Adrenal gland (tissue), 12 donors: ENCODE data around the gene DTD1. TPM values are rescaled to one million over a fixed set of nuclear protein-coding genes. Genes with fewer than 3 reads are reported as not detected.

Experiments
- DNase-seq, 7 donors: peaks; one replicate each; pipeline ENCODE4 v3.0.0-alpha.2; 2019 to 2020
- H3K27ac ChIP-seq, 5 donors: fragments of 200-600 bp; sonication (generic) in 4 of 5; 1 replicate in 3 of 5; 2 replicates in 2 of 5; pipeline versions ENCODE4 v1.5.1 to v1.8.0; 2016 to 2020; ENCODE audit warnings: mild to moderate bottlenecking in 1 of 5
- H3K27me3 ChIP-seq: fragments of 200-600 bp; 2 replicates; pipeline ENCODE4 v1.8.0; 2021
- H3K36me3 ChIP-seq, 2 donors: fragments of 200-600 bp; replicated peaks in 1 of 2; 1 replicate in 1 of 2; 2 replicates in 1 of 2; pipeline versions ENCODE4 v1.5.1 to v1.8.0; 2018 to 2022
- H3K4me1 ChIP-seq, 2 donors: fragments of 200-600 bp; replicated peaks in 1 of 2; 1 replicate in 1 of 2; 2 replicates in 1 of 2; pipeline versions ENCODE4 v1.5.1 to v1.8.0; 2018 to 2021
- H3K4me3 ChIP-seq, 4 donors: fragments of 200-600 bp; sonication (generic) in 3 of 4; one replicate each; pipeline ENCODE4 v1.5.1; 2016 to 2018
- H3K9me3 ChIP-seq, 3 donors: fragments of 200-600 bp; sonication (generic) in 1 of 3; replicated peaks in 1 of 3; 1 replicate in 2 of 3; 2 replicates in 1 of 3; pipeline versions ENCODE4 v1.5.1 to v1.8.0; 2016 to 2021
- POLR2A ChIP-seq, 2 donors: fragments of 450-650 bp; IDR thresholded peaks; one replicate each; pipeline ENCODE4 v1.6.1; 2017; ENCODE audit warnings: antibody characterized with exemption in 2 of 2, mild to moderate bottlenecking in 2 of 2, moderate library complexity in 1 of 2
- WGBS, 4 donors: extraction: QIAGEN DNeasy Blood & Tissue Kit in 2 of 4; methylation state at CpG; one replicate each; pipeline versions ENCODE4 v1.1.5 to v1.1.7; 2013 to 2017; 5-methylcytosine and 5-hydroxymethylcytosine counted together
- intact Hi-C, 2 donors: fragments of 100-400 bp; cut with DNase I; formaldehyde crosslinking; loops; one replicate each; pipeline versions ENCODE4 v1.14.1 to v1.15.0; 2022 to 2023
- polyA plus RNA-seq, 3 donors: library from polyadenylated mRNA; stranded (reverse); fragments of 200-250 nt in 2 of 3; fragments of 350-450 nt in 1 of 3; fragmentation: Illumina TruSeq in 1 of 3; extraction: RNeasy Lipid Tissue Mini Kit (QIAGEN cat#74804) in 1 of 3; gene quantifications; one replicate each; pipeline ENCODE4 v1.2.3, GENCODE V29; 2013 to 2014
- total RNA-seq, 9 donors: library from RNA; depleted of rRNA in 4 of 9; stranded (reverse); fragments of >200 nt in 4 of 9; fragments of 120-200 nt in 1 of 9; fragmentation: NEBNext Ultra II Directional in 1 of 9; extraction: Animal tissue kit (Norgen Biotek cat#: 25700) in 1 of 9; gene quantifications; one replicate each; pipeline versions ENCODE4 v1.1.0 to v1.2.4, GENCODE V29; 2013 to 2023
- TF ChIP-seq, protein P1 (sequence below), 6 experiments: fragments of 450-650 bp in 4 of 6; fragments of 200-600 bp in 2 of 6; sonication (generic) in 1 of 6; IDR thresholded peaks; 1 replicate in 5 of 6; 2 replicates in 1 of 6; pipeline versions ENCODE4 v1.5.1 to v1.8.0; 2016 to 2021; ENCODE audit warnings: antibody characterized with exemption in 6 of 6, mild to moderate bottlenecking in 2 of 6, moderate library complexity in 1 of 6
- donor health status: healthy with polysubstance abuse.
- donor health status: Bipolar disorder and iron deficiency.
- donor health status: DM: yes; HTN: yes; CAD: no.
- donor health status: DM: no; HTN: no; CAD: no.
- donor health status: DM: no; HTN: no; CAD: no.
- donor health status: DM: yes; HTN: yes; CAD: no.

DTD1 gene
- total and polyA plus RNA-seq, 12 donors = 9.5 to 38.9 (median 32.9) TPM

DNA sequence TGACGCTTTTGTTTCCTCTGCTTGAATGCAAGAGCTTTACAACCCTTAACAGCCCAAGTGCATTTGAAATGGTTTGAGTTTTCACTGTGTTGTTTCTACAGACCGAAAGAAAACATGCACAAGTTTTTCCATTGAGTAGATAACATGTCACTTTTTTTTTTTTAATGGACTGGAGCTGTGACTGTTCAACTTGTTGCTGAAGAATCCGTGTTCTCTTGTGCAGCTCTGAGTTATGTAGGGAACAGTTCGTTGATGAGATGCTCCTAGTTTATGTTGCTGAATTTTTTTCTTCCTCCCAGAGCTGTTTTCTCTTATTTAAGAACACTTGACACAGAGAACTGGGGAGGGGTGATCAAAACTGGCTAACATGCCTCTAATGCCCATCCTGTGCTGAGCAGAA lies 89.3 kb downstream of the DTD1 start:
- 83 to 92% (median 87%) methylated on average over 4 of the region's 4 CpGs for WGBS, 4 donors
- no peak overlapping the region for H3K4me3 ChIP-seq

GRCh38 chr20:18678549-18679419 lies 90.9 kb downstream of the DTD1 start:
- DNase-seq = peak in 1 of 7 donors; percentile 59
- no peaks in the 10 kb centered on the region for H3K9me3 ChIP-seq
- no peaks in the 10 kb centered on the region for H3K27me3 ChIP-seq
- no peak overlapping the region for H3K4me3 ChIP-seq
- TF ChIP-seq POLR2A (IDR thresholded peaks at IDR 0.05) = no peak
- TF ChIP-seq, protein P1, sequence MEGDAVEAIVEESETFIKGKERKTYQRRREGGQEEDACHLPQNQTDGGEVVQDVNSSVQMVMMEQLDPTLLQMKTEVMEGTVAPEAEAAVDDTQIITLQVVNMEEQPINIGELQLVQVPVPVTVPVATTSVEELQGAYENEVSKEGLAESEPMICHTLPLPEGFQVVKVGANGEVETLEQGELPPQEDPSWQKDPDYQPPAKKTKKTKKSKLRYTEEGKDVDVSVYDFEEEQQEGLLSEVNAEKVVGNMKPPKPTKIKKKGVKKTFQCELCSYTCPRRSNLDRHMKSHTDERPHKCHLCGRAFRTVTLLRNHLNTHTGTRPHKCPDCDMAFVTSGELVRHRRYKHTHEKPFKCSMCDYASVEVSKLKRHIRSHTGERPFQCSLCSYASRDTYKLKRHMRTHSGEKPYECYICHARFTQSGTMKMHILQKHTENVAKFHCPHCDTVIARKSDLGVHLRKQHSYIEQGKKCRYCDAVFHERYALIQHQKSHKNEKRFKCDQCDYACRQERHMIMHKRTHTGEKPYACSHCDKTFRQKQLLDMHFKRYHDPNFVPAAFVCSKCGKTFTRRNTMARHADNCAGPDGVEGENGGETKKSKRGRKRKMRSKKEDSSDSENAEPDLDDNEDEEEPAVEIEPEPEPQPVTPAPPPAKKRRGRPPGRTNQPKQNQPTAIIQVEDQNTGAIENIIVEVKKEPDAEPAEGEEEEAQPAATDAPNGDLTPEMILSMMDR (IDR thresholded peaks at IDR 0.05) = no peak
- H3K4me1 ChIP-seq = no peaks in the 10 kb centered on the region
- H3K36me3 ChIP-seq = no peaks in the 10 kb centered on the region
- H3K27ac ChIP-seq = no peak overlapping the region
- 74 to 86% (median 78%) methylated on average over 10 of the region's 10 CpGs for WGBS, 4 donors
- intact Hi-C loops = no loop called here

More for the DNA sequence above, 89.3 kb downstream of the DTD1 start:
- no peak overlapping the region for H3K27ac ChIP-seq
- no peaks in the 10 kb centered on the region for H3K9me3 ChIP-seq
- no peaks in the 10 kb centered on the region for H3K36me3 ChIP-seq
- H3K4me1 ChIP-seq = no peaks in the 10 kb centered on the region
- intact Hi-C loops = no loop called here
- no peak for TF ChIP-seq POLR2A (IDR thresholded peaks at IDR 0.05)
- TF ChIP-seq, protein P1 (IDR thresholded peaks at IDR 0.05) = no peak
- no peak for DNase-seq
- no peaks in the 10 kb centered on the region for H3K27me3 ChIP-seq

DNA sequence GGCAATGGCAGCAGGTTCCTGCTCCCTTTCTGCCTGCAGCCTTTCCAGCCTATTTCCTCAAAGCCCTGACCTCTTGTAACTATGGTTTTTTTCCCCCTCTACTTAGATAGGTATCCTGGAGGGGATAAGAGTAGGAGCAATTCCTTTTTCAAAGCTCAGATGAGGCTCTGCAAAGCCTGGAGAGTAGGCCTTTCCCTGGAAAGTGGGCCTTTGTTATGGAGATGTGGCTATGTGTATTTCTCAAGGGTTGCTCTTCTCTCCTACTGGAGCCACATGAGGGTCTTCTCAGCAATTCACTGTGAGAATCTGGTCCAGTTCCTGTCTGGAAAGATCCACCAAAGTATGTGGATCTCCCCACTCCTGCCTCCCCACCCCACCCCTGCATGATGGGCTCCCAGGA lies 96.0 kb downstream of the DTD1 start:
- intact Hi-C loops = no loop called here
- no peaks in the 10 kb centered on the region for H3K9me3 ChIP-seq
- no peak for DNase-seq
- no peak overlapping the region for H3K4me3 ChIP-seq
- TF ChIP-seq POLR2A (IDR thresholded peaks at IDR 0.05) = no peak
- TF ChIP-seq, protein P1 (IDR thresholded peaks at IDR 0.05) = no peak
- H3K36me3 ChIP-seq = no peaks in the 10 kb centered on the region
- no peak overlapping the region for H3K27ac ChIP-seq
- no peaks in the 10 kb centered on the region for H3K4me1 ChIP-seq
- H3K27me3 ChIP-seq = no peaks in the 10 kb centered on the region

- Histone ChIP-seq H3K27ac (no peak overlapping the region), H3K27me3 (no peaks in the 10 kb centered on the region), H3K4me3 (no peak overlapping the region), H3K36me3 (no peaks in the 10 kb centered on the region), H3K9me3 (no peaks in the 10 kb centered on the region), H3K4me1 (no peaks in the 10 kb centered on the region)
- TF ChIP-seq, protein P1 (IDR thresholded peaks at IDR 0.05) = no peak
- TF ChIP-seq POLR2A (IDR thresholded peaks at IDR 0.05) = no peak
- DNase-seq = no peak
- WGBS, 4 donors = 83 to 99% (median 94%) methylated on average over 2 of the region's 2 CpGs
- intact Hi-C loops = no loop called here
Measured at GRCh38 chr20:18684775-18685174, 96.9 kb downstream of the DTD1 start.
